OCI-LY1 (cell line): ENCODE results near the gene PTGS1.
"Not testable (repeated sequence)": the region's sequence is repeated elsewhere in the genome, so short reads cannot be mapped to it uniquely, and the experiment has no call there.

ENCODE experiments used
- H2AFZ ChIP-seq: fragments of 200-600 bp; sonication (generic), shearing (Covaris generic); 2 replicates; pipeline ENCODE4 v1.6.0; 2014; ENCODE audit warnings: antibody characterized with exemption, mild to moderate bottlenecking, low read length
- H3F3A ChIP-seq: fragments of 200-600 bp; sonication (generic), shearing (Covaris generic); 2 replicates; pipeline ENCODE4 v1.6.0; 2014; ENCODE audit warnings: mild to moderate bottlenecking, antibody characterized with exemption, low read length, moderate library complexity; ENCODE audit not compliant: insufficient read depth
- H3K27ac ChIP-seq: fragments of 200-600 bp; sonication (generic); 2 replicates; pipeline ENCODE4 v1.5.1; 2014; ENCODE audit warnings: low read length, mixed run types, mild to moderate bottlenecking, low read depth; ENCODE audit not compliant: poor library complexity, severe bottlenecking
- H3K27me3 ChIP-seq: fragments of 200-600 bp; sonication (generic); 2 replicates; pipeline ENCODE4 v1.6.0; 2014; ENCODE audit warnings: antibody characterized with exemption, mild to moderate bottlenecking, low read length, moderate library complexity; ENCODE audit not compliant: insufficient read depth
- H3K36me3 ChIP-seq: fragments of 200-600 bp; sonication (generic); 2 replicates; pipeline ENCODE4 v1.6.1; 2014; ENCODE audit warnings: mild to moderate bottlenecking, antibody characterized with exemption, low read length, moderate library complexity, mixed read lengths; ENCODE audit not compliant: insufficient read depth
- H3K4me1 ChIP-seq: fragments of 200-600 bp; sonication (generic); 2 replicates; pipeline ENCODE4 v1.5.1; 2014; ENCODE audit warnings: mild to moderate bottlenecking, low read length, moderate library complexity; ENCODE audit not compliant: insufficient read depth, severe bottlenecking
- H3K4me2 ChIP-seq: fragments of 200-600 bp; sonication (generic), shearing (Covaris generic); 2 replicates; pipeline ENCODE4 v1.6.1; 2014; ENCODE audit warnings: low read length
- H3K4me3 ChIP-seq: fragments of 200-600 bp; sonication (generic); 2 replicates; pipeline ENCODE4 v1.5.1; 2014; ENCODE audit warnings: low read length, low read depth, mild to moderate bottlenecking, mixed read lengths; ENCODE audit not compliant: poor library complexity, severe bottlenecking
- H3K79me2 ChIP-seq: fragments of 200-600 bp; shearing (Covaris generic); 2 replicates; pipeline ENCODE4 v1.6.1; 2016; ENCODE audit warnings: mixed run types, low read length, mixed read lengths; ENCODE audit not compliant: insufficient read depth
- H3K9ac ChIP-seq: fragments of 200-600 bp; sonication (generic), shearing (Covaris generic); 2 replicates; pipeline ENCODE4 v1.6.1; 2014; ENCODE audit warnings: mild to moderate bottlenecking, low read length, mixed read lengths
- H3K9me2 ChIP-seq: fragments of 200-600 bp; sonication (generic), shearing (Covaris generic); 2 replicates; pipeline ENCODE4 v1.6.1; 2014; ENCODE audit warnings: low read depth, mild to moderate bottlenecking, low read length, mixed read lengths
- H3K9me3 ChIP-seq: fragments of 200-600 bp; shearing (Covaris generic); 2 replicates; pipeline ENCODE4 v1.6.1; 2014; ENCODE audit warnings: low read length, mixed read lengths
- H4K20me1 ChIP-seq: fragments of 200-600 bp; sonication (generic), shearing (Covaris generic); 2 replicates; pipeline ENCODE4 v1.6.0; 2016; ENCODE audit warnings: mild to moderate bottlenecking, low read length; ENCODE audit not compliant: insufficient read depth
- EZH2 ChIP-seq: fragments of 200-600 bp; sonication (generic), shearing (Covaris generic); IDR thresholded peaks from 2 replicates; pipeline ENCODE4 v1.8.0; 2017; ENCODE audit warnings: borderline replicate concordance, mixed run types, mild to moderate bottlenecking, antibody characterized with exemption, low read length, moderate library complexity, mixed read lengths
- TF ChIP-seq, protein P1 (sequence below): fragments of 200-600 bp; sonication (generic), shearing (Covaris generic); IDR thresholded peaks from 2 replicates; pipeline ENCODE4 v1.5.1; 2017; ENCODE audit warnings: mild to moderate bottlenecking, antibody characterized with exemption, low read length, moderate library complexity, mixed read lengths

Gene PTGS1

DNA sequence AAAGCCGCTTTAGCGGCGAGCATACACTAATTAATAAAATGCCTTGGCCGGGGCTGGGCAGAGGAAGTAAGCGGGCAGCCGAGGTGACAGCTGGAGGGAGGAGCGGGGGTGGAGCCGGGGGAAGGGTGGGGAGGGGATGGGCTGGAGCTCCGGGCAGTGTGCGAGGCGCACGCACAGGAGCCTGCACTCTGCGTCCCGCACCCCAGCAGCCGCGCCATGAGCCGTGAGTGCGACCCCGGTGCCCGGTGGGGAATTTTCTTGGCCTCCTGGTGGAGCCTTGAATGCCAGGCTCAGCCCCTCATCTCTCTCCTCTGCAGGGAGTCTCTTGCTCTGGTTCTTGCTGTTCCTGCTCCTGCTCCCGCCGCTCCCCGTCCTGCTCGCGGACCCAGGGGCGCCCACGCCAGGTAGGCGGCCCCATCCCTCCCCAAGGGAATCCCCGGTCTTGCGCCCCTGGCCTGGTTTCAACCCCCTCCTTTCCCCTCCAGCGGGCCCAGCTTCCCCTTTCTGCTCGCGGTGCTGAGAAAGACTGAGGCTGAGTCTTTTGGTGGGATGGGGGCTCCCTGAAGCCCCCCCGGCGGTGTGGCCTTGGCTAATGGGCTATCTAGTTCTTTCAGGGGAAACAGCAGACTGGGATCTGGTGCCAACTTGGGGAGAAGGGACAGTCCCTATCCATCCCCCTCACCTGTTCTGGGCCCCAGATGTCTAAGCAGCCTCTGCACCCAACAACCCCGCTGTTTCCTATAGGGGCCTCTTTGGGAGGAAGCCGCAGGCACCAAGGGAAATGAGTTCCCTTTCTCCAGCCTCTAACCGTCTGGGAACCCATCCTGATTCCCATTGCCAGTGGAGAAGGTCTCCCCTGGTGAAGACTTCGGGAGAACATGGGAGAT lies at the start of gene PTGS1:
TSS of gene PTGS1 (plus strand) at position 156 of the 887 bp plus-strand sequence. CDS start at position 217, 61 bp downstream.
- Histone ChIP-seq H3K27me3 (no peaks in the 10 kb centered on the region; the same call in 1 of the 2 replicates), H3K4me2 (peak within 1 kb of the TSS; percentile 67), H3K9me3 (no peaks in the 10 kb centered on the region), H3K79me2 (no peaks in the 10 kb centered on the region), H3K4me3 (peak within 1 kb of the TSS; percentile 47), H3F3A (no peaks in the 10 kb centered on the region), H4K20me1 (no peaks in the 10 kb centered on the region), H2AFZ (no peak within 1 kb of the TSS), H3K36me3 (no peaks in the 10 kb centered on the region), H3K9me2 (no peaks in the 10 kb centered on the region), H3K4me1 (peaks cover 13% of the 10 kb centered on the region), H3K27ac (no peak within 1 kb of the TSS), H3K9ac (peak within 1 kb of the TSS; percentile 25; the same call in 1 of the 2 replicates)
- TF ChIP-seq, protein P1, sequence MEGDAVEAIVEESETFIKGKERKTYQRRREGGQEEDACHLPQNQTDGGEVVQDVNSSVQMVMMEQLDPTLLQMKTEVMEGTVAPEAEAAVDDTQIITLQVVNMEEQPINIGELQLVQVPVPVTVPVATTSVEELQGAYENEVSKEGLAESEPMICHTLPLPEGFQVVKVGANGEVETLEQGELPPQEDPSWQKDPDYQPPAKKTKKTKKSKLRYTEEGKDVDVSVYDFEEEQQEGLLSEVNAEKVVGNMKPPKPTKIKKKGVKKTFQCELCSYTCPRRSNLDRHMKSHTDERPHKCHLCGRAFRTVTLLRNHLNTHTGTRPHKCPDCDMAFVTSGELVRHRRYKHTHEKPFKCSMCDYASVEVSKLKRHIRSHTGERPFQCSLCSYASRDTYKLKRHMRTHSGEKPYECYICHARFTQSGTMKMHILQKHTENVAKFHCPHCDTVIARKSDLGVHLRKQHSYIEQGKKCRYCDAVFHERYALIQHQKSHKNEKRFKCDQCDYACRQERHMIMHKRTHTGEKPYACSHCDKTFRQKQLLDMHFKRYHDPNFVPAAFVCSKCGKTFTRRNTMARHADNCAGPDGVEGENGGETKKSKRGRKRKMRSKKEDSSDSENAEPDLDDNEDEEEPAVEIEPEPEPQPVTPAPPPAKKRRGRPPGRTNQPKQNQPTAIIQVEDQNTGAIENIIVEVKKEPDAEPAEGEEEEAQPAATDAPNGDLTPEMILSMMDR: no peak
- no peak for TF ChIP-seq EZH2

DNA sequence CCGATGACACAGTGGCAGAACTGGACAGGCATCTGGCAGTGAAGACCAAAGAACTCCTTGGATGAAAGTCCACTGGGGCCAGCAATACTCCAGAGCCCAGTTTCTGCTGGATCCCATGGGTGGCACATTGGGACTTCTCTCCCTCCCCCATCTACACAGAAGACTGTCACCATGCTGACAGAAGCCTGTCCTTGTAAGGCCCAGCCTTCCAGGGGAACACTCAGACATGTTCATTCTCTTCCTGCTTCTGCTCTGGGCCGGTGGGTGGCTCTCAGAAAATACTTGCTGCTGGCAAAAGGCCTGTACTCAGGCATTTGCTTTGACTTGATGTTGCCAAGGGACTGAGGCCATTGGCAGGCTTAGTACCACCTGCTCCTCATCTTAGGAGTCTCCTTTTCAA lies 48.3 kb upstream of the PTGS1 start:
- Histone ChIP-seq H2AFZ (no peak overlapping the region), H3F3A (no peaks in the 10 kb centered on the region), H3K36me3 (peaks cover 43% of the 10 kb centered on the region), H4K20me1 (no peaks in the 10 kb centered on the region), H3K4me3 (no peak overlapping the region), H3K9me3 (no peaks in the 10 kb centered on the region), H3K9me2 (no peaks in the 10 kb centered on the region), H3K4me2 (no peak overlapping the region), H3K4me1 (no peaks in the 10 kb centered on the region), H3K79me2 (no peaks in the 10 kb centered on the region; the same call in 1 of the 2 replicates), H3K27ac (no peak overlapping the region), H3K9ac (no peak overlapping the region), H3K27me3 (no peaks in the 10 kb centered on the region)
- TF ChIP-seq EZH2: no peak
- TF ChIP-seq, protein P1: no peak

DNA sequence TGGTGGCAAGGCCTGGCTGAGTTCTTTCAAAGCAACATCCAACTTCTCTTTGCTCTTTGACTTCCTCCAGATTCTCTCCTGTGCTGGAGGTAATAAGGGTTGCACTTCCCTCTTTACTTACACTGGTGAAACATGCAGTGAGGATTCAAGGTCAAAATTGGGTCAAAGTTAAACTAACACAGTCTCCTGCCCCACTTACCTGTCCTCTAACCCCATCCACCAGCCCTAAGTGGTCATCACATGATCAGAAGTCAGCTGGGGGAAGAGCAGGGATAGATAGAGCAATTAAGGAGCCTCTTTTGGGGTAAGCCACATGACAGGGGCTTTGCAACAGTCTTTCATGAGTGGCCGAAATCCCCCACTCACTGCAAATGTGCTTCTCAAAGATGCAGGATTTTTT lies 46.2 kb upstream of the PTGS1 start:
- not testable (repeated sequence) for H3K27me3 ChIP-seq, H3K4me1 ChIP-seq, H3K9me3 ChIP-seq, H2AFZ ChIP-seq, H3K4me3 ChIP-seq, H3K4me2 ChIP-seq, H3K9me2 ChIP-seq, H3K79me2 ChIP-seq, H3K9ac ChIP-seq, H4K20me1 ChIP-seq, H3F3A ChIP-seq, H3K27ac ChIP-seq
- peaks cover 34% of the 10 kb centered on the region for H3K36me3 ChIP-seq

DNA sequence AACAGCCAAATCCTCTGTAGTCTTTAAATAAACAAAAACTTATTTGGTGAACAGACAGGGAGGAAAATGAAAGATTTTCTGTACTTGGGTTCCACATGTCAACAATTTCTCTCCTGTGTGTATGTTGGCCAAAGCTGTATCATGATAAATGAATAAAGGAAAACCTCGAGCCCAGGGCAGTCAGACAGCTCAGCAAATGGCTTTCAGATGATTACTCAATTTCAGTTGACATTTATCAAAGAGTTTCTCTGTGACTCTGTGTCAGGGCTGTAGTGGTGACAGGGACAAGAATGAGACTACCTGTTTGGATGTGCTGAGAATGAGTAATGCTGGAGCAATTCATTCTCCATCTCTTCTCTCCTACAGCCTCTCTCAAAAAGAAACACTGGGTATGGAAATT lies 45.7 kb upstream of the PTGS1 start:
- no peak for TF ChIP-seq EZH2
- TF ChIP-seq, protein P1: no peak
- no peak overlapping the region for H3K4me2 ChIP-seq
- H3K27ac ChIP-seq: no peak overlapping the region

More for the DNA sequence above, 45.7 kb upstream of the PTGS1 start:
- Histone ChIP-seq H2AFZ (no peak overlapping the region), H3K9me3 (no peaks in the 10 kb centered on the region), H3K27me3 (no peaks in the 10 kb centered on the region), H3K79me2 (no peaks in the 10 kb centered on the region; the same call in 1 of the 2 replicates), H3K36me3 (peaks cover 34% of the 10 kb centered on the region), H4K20me1 (no peaks in the 10 kb centered on the region), H3K9ac (no peak overlapping the region), H3K4me3 (no peak overlapping the region), H3F3A (no peaks in the 10 kb centered on the region), H3K9me2 (no peaks in the 10 kb centered on the region), H3K4me1 (no peaks in the 10 kb centered on the region)
